ENCODE results near the gene GPA33.

GPA33 gene

DNA sequence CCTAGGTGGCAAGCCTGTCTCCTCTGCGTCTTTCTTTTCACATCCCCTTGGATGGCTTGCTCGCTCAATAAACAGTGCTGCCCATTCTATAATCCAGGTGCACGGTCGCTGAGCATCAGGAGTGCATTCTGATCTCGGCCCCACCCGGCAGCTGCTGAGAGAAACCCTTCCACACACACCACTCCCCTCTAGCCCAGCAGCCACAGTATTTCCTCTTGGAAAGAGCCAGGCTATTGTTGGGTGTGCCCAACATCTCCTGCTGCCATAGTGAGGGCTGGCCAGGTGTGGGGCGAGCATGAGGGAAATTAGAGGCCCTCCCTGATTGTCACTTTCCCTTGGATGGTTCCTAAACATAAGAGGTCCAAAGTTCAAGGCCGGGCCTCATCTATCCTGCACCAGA lies 24.7 kb downstream of the GPA33 start:
- H3K27me3 ChIP-seq (ENCODE audit: insufficient read depth, low read length, poor library complexity) = no peaks in the 10 kb centered on the region
- H2BK15ac ChIP-seq (replicated peaks; ENCODE audit: low read depth) = no peak overlapping the region
- H3K4me2 ChIP-seq (ENCODE audit: low read length) = no peak overlapping the region
- H2AK5ac ChIP-seq (ENCODE audit: low read length) = no peak overlapping the region
- H3K4me1 ChIP-seq (ENCODE audit: control insufficient read depth, low read depth, low read length) = no peaks in the 10 kb centered on the region
- no peak overlapping the region for H3K4ac ChIP-seq (ENCODE audit: low read depth, low read length)
- H4K8ac ChIP-seq (ENCODE audit: low read depth, low read length) = no peak overlapping the region
- no peak overlapping the region for H2BK120ac ChIP-seq (ENCODE audit: low read depth, low read length)
- H3K36me3 ChIP-seq (ENCODE audit: control insufficient read depth, insufficient read depth, low read length) = no peaks in the 10 kb centered on the region
- no peak overlapping the region for H3K18ac ChIP-seq (ENCODE audit: low read length)
- no CpG with 5 or more reads among the region's 8 CpGs for WGBS (ENCODE audit: extremely low coverage, insufficient coverage, low lambda C conversion rate)
- no peak for DNase-seq
- H3K27ac ChIP-seq (ENCODE audit: low read depth, low read length) = no peak overlapping the region
- no peak overlapping the region for H3K23ac ChIP-seq (ENCODE audit: low read length)
- no peak overlapping the region for H4K5ac ChIP-seq (ENCODE audit: low read length)
- H3K79me1 ChIP-seq (ENCODE audit: low read length) = no peaks in the 10 kb centered on the region
- H2BK5ac ChIP-seq (ENCODE audit: low read length) = no peak overlapping the region
- no peak overlapping the region for H3K4me3 ChIP-seq (ENCODE audit: low read length)
- H3K56ac ChIP-seq (ENCODE audit: low read length) = no peak overlapping the region
- no peak overlapping the region for H3K9ac ChIP-seq (ENCODE audit: low read length)
- H3K79me2 ChIP-seq (ENCODE audit: control insufficient read depth, insufficient read depth, low read length) = no peaks in the 10 kb centered on the region

DNA sequence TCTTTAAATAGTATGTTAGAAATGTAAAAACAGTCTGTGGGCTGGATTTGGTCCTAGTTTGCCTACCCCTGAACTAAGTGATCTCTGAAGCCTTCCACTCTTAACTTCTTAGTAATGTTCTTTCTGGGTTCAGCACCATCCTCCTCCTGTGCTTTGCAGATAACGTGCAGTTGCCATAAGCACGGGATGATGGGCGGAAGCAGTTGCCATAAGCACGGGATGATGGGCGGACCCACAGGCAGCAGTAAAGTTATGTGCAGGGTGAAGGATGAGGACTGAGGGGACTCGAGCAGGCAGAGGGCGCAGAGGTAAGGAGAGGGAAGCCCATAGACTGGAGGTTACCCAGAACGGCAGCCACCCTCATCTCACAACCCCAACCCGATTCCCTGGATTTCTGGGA lies 25.6 kb downstream of the GPA33 start:
- Histone ChIP-seq H2AK5ac (ENCODE audit: low read length) (no peak overlapping the region), H3K4me2 (ENCODE audit: low read length) (no peak overlapping the region), H3K4ac (ENCODE audit: low read depth, low read length) (no peak overlapping the region), H3K9ac (ENCODE audit: low read length) (no peak overlapping the region), H2BK120ac (ENCODE audit: low read depth, low read length) (no peak overlapping the region), H3K56ac (ENCODE audit: low read length) (no peak overlapping the region), H3K4me3 (ENCODE audit: low read length) (no peak overlapping the region), H3K27me3 (ENCODE audit: insufficient read depth, low read length, poor library complexity) (no peaks in the 10 kb centered on the region), H3K36me3 (ENCODE audit: control insufficient read depth, insufficient read depth, low read length) (no peaks in the 10 kb centered on the region), H3K27ac (ENCODE audit: low read depth, low read length) (no peak overlapping the region), H2BK5ac (ENCODE audit: low read length) (no peak overlapping the region), H4K5ac (ENCODE audit: low read length) (no peak overlapping the region), H3K79me2 (ENCODE audit: control insufficient read depth, insufficient read depth, low read length) (no peaks in the 10 kb centered on the region), H3K4me1 (ENCODE audit: control insufficient read depth, low read depth, low read length) (no peaks in the 10 kb centered on the region), H3K79me1 (ENCODE audit: low read length) (no peaks in the 10 kb centered on the region), H4K8ac (ENCODE audit: low read depth, low read length) (no peak overlapping the region), H2BK15ac (replicated peaks; ENCODE audit: low read depth) (no peak overlapping the region), H3K18ac (ENCODE audit: low read length) (no peak overlapping the region), H3K23ac (ENCODE audit: low read length) (no peak overlapping the region)
- no peak for DNase-seq
- WGBS (ENCODE audit: extremely low coverage, insufficient coverage, low lambda C conversion rate) = no CpG with 5 or more reads among the region's 9 CpGs

DNA sequence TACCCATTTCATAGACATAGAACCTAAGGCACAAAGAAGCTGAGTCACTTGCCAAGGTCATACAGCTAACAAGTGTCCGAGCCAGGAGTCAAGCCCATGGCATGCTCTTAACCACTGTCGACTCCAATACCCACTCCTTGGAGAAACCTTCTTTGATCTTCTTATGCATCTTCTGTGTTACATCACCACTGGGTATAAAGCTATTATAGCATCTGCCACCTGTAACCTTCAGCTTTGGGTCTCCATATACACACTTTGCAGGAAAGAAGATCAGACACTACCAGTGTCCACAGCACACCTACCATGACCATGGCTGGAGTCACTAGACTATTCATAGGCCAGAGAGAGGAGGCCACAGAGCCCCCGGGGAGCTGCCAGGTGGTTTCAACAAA lies 29.1 kb downstream of the GPA33 start:
- Histone ChIP-seq H2BK15ac (replicated peaks; ENCODE audit: low read depth) (no peak overlapping the region), H3K23ac (ENCODE audit: low read length) (no peak overlapping the region), H2BK5ac (ENCODE audit: low read length) (no peak overlapping the region), H4K8ac (ENCODE audit: low read depth, low read length) (no peak overlapping the region), H2AK5ac (ENCODE audit: low read length) (no peak overlapping the region), H3K9ac (ENCODE audit: low read length) (no peak overlapping the region), H3K4me2 (ENCODE audit: low read length) (no peak overlapping the region), H2BK120ac (ENCODE audit: low read depth, low read length) (no peak overlapping the region), H3K56ac (ENCODE audit: low read length) (no peak overlapping the region), H3K36me3 (ENCODE audit: control insufficient read depth, insufficient read depth, low read length) (no peaks in the 10 kb centered on the region), H3K4me1 (ENCODE audit: control insufficient read depth, low read depth, low read length) (peaks cover 6% of the 10 kb centered on the region), H3K27ac (ENCODE audit: low read depth, low read length) (no peak overlapping the region), H3K18ac (ENCODE audit: low read length) (no peak overlapping the region), H3K4ac (ENCODE audit: low read depth, low read length) (no peak overlapping the region), H3K79me2 (ENCODE audit: control insufficient read depth, insufficient read depth, low read length) (no peaks in the 10 kb centered on the region), H4K5ac (ENCODE audit: low read length) (no peak overlapping the region), H3K27me3 (ENCODE audit: insufficient read depth, low read length, poor library complexity) (no peaks in the 10 kb centered on the region), H3K79me1 (ENCODE audit: low read length) (no peaks in the 10 kb centered on the region), H3K4me3 (ENCODE audit: low read length) (no peak overlapping the region)
- WGBS (ENCODE audit: extremely low coverage, insufficient coverage, low lambda C conversion rate) = no CpG with 5 or more reads among the region's 3 CpGs
- no peak for DNase-seq

DNA sequence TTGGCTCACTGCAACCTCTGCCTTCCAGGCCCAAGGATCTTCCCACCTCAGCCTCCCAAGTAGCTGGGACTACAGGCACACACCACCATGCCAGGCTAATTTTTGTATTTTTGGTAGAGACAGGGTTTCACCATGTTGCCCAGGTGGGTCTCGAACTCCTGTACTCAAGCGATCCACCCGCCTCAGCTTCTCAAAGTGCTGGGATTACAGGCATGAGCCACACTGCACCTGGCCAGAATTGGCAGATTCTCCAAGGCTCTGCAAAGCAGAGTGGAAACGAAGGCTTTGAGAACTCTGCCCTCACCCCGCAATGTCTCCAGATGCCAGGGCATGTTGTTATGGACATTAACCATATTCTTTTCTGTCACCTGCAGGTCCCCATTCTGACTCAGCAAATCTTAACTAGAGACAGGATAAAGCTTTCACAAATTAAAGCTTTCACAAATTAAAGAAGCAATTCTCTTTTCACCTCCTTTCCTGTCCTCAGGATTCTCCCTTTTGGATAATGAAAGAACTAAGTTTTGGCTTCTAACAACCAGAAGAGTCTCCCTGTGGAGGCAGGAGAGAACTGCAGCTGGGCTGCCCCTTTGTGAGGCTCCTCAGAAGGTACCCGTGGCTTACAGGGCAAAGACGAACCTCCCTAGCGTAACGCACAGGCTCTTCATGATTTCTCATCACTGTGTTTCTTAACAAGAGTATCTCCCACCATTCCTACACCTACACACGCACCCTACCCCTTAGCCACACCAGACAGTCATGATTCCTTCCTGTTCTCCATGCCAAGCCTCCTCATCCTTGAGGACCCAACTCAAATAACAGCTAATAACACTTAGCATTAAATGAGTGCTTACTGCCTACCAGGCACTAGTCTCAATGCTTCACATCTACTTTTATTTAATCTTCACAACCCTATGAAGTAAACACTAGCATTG lies 29.8 kb downstream of the GPA33 start:
- H4K5ac ChIP-seq (ENCODE audit: low read length) = no peak overlapping the region
- H3K9ac ChIP-seq (ENCODE audit: low read length) = no peak overlapping the region
- H3K79me2 ChIP-seq (ENCODE audit: control insufficient read depth, insufficient read depth, low read length) = no peaks in the 10 kb centered on the region
- H3K4ac ChIP-seq (ENCODE audit: low read depth, low read length) = no peak overlapping the region
- H2AK5ac ChIP-seq (ENCODE audit: low read length) = no peak overlapping the region
- H3K56ac ChIP-seq (ENCODE audit: low read length) = no peak overlapping the region
- H3K36me3 ChIP-seq (ENCODE audit: control insufficient read depth, insufficient read depth, low read length) = no peaks in the 10 kb centered on the region
- no peak overlapping the region for H3K4me2 ChIP-seq (ENCODE audit: low read length)
- H3K27me3 ChIP-seq (ENCODE audit: insufficient read depth, low read length, poor library complexity) = no peaks in the 10 kb centered on the region
- no peak overlapping the region for H3K18ac ChIP-seq (ENCODE audit: low read length)
- H3K23ac ChIP-seq (ENCODE audit: low read length) = no peak overlapping the region
- peaks cover 6% of the 10 kb centered on the region for H3K4me1 ChIP-seq (ENCODE audit: control insufficient read depth, low read depth, low read length)
- H3K27ac ChIP-seq (ENCODE audit: low read depth, low read length) = no peak overlapping the region
- no peak overlapping the region for H2BK5ac ChIP-seq (ENCODE audit: low read length)
- no peak overlapping the region for H2BK15ac ChIP-seq (replicated peaks; ENCODE audit: low read depth)
- no peaks in the 10 kb centered on the region for H3K79me1 ChIP-seq (ENCODE audit: low read length)
- no peak overlapping the region for H2BK120ac ChIP-seq (ENCODE audit: low read depth, low read length)
- DNase-seq = peak; percentile 47
- no peak overlapping the region for H4K8ac ChIP-seq (ENCODE audit: low read depth, low read length)
- WGBS (ENCODE audit: extremely low coverage, insufficient coverage, low lambda C conversion rate) = no CpG with 5 or more reads among the region's 10 CpGs
- H3K4me3 ChIP-seq (ENCODE audit: low read length) = no peak overlapping the region

DNA sequence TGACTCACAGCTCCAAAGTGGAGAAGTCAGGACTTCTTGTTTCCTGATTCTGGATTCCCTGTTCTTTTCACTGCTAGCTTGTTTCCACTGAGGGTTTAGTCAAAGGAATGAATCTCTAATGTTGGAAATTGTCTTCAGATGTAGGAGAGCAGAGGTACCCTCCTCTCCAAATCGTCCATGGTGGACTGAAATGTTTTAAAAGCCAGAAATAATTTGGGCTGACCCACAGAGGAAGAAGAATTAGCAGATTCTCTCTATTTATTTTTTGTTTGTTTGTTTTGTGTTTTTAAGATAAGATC lies 30.4 kb downstream of the GPA33 start:
- Histone ChIP-seq H3K36me3 (ENCODE audit: control insufficient read depth, insufficient read depth, low read length) (no peaks in the 10 kb centered on the region), H3K18ac (ENCODE audit: low read length) (peak overlapping the region; percentile 24), H3K27ac (ENCODE audit: low read depth, low read length) (no peak overlapping the region), H4K5ac (ENCODE audit: low read length) (no peak overlapping the region), H2BK120ac (ENCODE audit: low read depth, low read length) (no peak overlapping the region), H3K79me1 (ENCODE audit: low read length) (no peaks in the 10 kb centered on the region), H3K23ac (ENCODE audit: low read length) (no peak overlapping the region), H2BK5ac (ENCODE audit: low read length) (no peak overlapping the region), H3K4me1 (ENCODE audit: control insufficient read depth, low read depth, low read length) (peaks cover 6% of the 10 kb centered on the region), H3K4me2 (ENCODE audit: low read length) (no peak overlapping the region), H3K4ac (ENCODE audit: low read depth, low read length) (no peak overlapping the region), H3K4me3 (ENCODE audit: low read length) (no peak overlapping the region), H2BK15ac (replicated peaks; ENCODE audit: low read depth) (no peak overlapping the region), H3K79me2 (ENCODE audit: control insufficient read depth, insufficient read depth, low read length) (no peaks in the 10 kb centered on the region), H3K9ac (ENCODE audit: low read length) (no peak overlapping the region), H2AK5ac (ENCODE audit: low read length) (no peak overlapping the region), H3K27me3 (ENCODE audit: insufficient read depth, low read length, poor library complexity) (no peaks in the 10 kb centered on the region), H3K56ac (ENCODE audit: low read length) (no peak overlapping the region), H4K8ac (ENCODE audit: low read depth, low read length) (no peak overlapping the region)
- DNase-seq = no peak
- WGBS (ENCODE audit: extremely low coverage, insufficient coverage, low lambda C conversion rate) = no CpG with 5 or more reads among the region's 1 CpG

All from mesendoderm (in vitro differentiated cells).